Left ventricle myocardium inferior (tissue), 1 donor: ENCODE results near the gene FEV. TPM values are rescaled to one million over a fixed set of nuclear protein-coding genes. Genes with fewer than 3 reads are reported as not detected.

Experiments used
- DNase-seq: peaks from one replicate; pipeline ENCODE4 v3.0.0-alpha.2; 2020
- H3K27ac ChIP-seq: fragments of 200-600 bp; replicated peaks from 2 replicates; pipeline ENCODE4 v1.8.0; 2021
- H3K27me3 ChIP-seq: fragments of 200-600 bp; 2 replicates; pipeline ENCODE4 v1.8.0; 2021; ENCODE audit warnings: low read depth
- H3K36me3 ChIP-seq: fragments of 200-600 bp; 2 replicates; pipeline ENCODE4 v1.8.0; 2021
- H3K4me1 ChIP-seq: fragments of 200-600 bp; 2 replicates; pipeline ENCODE4 v1.8.0; 2021
- H3K4me3 ChIP-seq: fragments of 200-600 bp; 2 replicates; pipeline ENCODE4 v1.8.0; 2021; ENCODE audit warnings: mild to moderate bottlenecking, moderate library complexity
- H3K9me3 ChIP-seq: fragments of 200-600 bp; replicated peaks from 2 replicates; pipeline ENCODE4 v1.8.0; 2021
- intact Hi-C: fragments of 100-400 bp; cut with micrococcal nuclease; formaldehyde crosslinking; loops from one replicate; pipeline ENCODE4 v1.11.0; 2022
- total RNA-seq: library from RNA; stranded (reverse); fragmentation: NEBNext Ultra II Directional; extraction: Animal tissue kit (Norgen Biotek cat#: 25700); gene quantifications from one replicate; pipeline ENCODE4 v1.2.1, GENCODE V29; 2021
- TF ChIP-seq, protein P1 (sequence below): fragments of 200-600 bp; IDR thresholded peaks from 2 replicates; pipeline ENCODE4 v1.8.0; 2021; ENCODE audit warnings: antibody characterized with exemption, mild to moderate bottlenecking, borderline replicate concordance
- donor health status: DM: no; HTN: yes; CAD: no; lungs with severe emphysema.

The FEV gene
- total RNA-seq, 1 donor from 2014 or later, result not detected

DNA sequence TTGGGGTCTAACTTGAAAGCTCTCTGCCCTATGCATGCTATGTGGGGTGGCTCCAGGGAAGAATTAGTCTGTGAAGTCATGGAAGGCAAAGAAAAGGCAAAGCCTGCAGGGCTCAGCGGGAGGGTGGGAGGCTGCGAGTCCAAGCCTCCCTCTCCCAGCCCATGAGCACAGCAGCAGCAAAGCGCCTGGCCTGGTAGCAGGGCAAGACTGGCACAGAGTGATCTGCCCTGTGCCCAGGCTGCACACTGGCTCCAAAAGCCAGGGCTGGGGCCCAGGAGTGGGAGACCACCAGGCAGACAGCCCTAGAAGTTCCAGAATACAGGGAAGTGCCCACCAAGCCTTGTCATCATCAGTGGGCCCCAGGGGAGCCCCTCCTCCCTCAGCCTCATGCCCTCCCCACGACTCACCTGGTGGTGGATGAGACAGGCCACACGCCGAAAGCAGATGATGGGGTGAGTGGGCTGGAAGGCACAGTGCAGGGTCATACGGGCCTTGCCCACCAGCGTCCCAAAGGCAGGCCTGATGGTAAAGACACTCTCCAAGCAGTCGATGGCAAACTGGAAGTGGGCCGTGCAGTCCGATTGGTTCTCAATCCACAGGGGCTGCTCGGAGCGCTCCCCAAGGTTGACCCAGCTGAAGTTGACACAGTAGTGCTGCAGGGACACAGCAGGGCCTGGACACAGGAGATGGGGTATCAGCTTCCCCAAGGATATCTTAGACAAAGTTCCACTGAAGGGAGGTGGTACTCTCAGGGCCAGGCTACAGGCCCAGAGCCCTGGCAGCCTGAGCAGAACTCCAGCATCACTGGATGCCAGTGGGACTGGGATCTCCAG is 44.2 kb upstream of the FEV start:
- TF ChIP-seq, protein P1, sequence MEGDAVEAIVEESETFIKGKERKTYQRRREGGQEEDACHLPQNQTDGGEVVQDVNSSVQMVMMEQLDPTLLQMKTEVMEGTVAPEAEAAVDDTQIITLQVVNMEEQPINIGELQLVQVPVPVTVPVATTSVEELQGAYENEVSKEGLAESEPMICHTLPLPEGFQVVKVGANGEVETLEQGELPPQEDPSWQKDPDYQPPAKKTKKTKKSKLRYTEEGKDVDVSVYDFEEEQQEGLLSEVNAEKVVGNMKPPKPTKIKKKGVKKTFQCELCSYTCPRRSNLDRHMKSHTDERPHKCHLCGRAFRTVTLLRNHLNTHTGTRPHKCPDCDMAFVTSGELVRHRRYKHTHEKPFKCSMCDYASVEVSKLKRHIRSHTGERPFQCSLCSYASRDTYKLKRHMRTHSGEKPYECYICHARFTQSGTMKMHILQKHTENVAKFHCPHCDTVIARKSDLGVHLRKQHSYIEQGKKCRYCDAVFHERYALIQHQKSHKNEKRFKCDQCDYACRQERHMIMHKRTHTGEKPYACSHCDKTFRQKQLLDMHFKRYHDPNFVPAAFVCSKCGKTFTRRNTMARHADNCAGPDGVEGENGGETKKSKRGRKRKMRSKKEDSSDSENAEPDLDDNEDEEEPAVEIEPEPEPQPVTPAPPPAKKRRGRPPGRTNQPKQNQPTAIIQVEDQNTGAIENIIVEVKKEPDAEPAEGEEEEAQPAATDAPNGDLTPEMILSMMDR, result no peak
- Histone ChIP-seq H3K9me3 (no peaks in the 10 kb centered on the region), H3K4me1 (no peaks in the 10 kb centered on the region), H3K4me3 (no peak overlapping the region), H3K27me3 (peaks cover 88% of the 10 kb centered on the region), H3K27ac (no peak overlapping the region), H3K36me3 (no peaks in the 10 kb centered on the region)
- no peak for DNase-seq
- intact Hi-C loops, result no loop called here

DNA sequence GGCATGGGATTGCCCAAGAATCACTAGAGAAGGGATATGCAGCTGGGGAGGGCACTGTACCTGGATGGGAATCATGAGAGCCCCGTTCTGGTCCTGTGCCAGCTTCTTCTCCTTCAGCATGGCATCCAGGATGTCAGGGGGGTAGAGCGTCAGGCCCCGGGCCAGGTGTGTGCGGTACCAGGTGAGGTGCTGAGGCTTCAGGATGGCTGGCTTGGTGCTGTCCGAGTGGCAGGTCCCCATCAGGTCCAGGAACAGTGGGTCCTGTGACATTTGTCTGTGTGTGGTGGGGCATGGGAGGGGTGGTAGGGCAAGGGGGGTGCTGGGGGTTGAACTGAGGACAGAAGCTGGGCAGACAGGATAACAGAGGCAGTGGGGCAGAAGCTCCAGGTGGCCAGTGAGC is 43.2 kb upstream of the FEV start:
- intact Hi-C loops, result no loop called here
- TF ChIP-seq, protein P1, result no peak
- no peak overlapping the region for H3K4me3 ChIP-seq
- no peaks in the 10 kb centered on the region for H3K9me3 ChIP-seq
- no peak overlapping the region for H3K27ac ChIP-seq
- DNase-seq, result no peak
- no peaks in the 10 kb centered on the region for H3K4me1 ChIP-seq
- H3K36me3 ChIP-seq, result no peaks in the 10 kb centered on the region
- peaks cover 88% of the 10 kb centered on the region for H3K27me3 ChIP-seq

DNA sequence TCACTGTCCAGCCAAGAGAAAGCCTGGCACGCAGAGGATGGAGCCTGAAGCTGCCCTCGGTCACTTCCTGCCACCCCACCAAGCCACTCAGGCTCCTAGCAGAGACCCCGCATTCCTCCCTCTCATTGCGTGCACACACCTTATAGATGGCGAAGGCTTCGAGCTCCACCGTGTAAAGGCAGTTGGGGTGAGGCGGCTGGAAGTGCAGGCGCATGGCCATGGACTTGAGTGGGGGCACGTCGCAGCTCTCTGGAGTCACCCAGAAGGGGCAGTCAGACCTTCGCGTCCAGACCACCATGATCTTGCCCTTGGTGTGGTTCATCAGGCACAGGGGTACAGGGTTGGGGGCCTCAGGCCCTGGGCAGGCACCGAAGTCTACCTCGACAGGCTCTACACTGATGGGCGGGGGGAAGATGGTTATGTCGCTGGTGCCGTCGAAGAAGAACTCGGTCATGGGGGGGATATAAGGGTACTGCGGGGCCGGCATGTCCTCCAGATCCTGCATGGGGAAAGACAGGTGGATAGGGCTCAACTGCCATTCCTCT is 42.6 kb upstream of the FEV start:
- no peak overlapping the region for H3K27ac ChIP-seq
- no peak for DNase-seq
- TF ChIP-seq, protein P1, result no peak
- no peaks in the 10 kb centered on the region for H3K9me3 ChIP-seq
- no peaks in the 10 kb centered on the region for H3K36me3 ChIP-seq
- peaks cover 88% of the 10 kb centered on the region for H3K27me3 ChIP-seq
- H3K4me3 ChIP-seq, result no peak overlapping the region
- no peaks in the 10 kb centered on the region for H3K4me1 ChIP-seq
- intact Hi-C loops, result no loop called here

- Histone ChIP-seq H3K27me3 (peaks cover 88% of the 10 kb centered on the region), H3K4me1 (no peaks in the 10 kb centered on the region), H3K4me3 (no peak overlapping the region), H3K27ac (no peak overlapping the region), H3K9me3 (no peaks in the 10 kb centered on the region), H3K36me3 (no peaks in the 10 kb centered on the region)
- intact Hi-C loops, result no loop called here
- TF ChIP-seq, protein P1, result no peak
- DNase-seq, result no peak
Measured at GRCh38 chr2:219026946-219027345, 42.0 kb upstream of the FEV start.

GRCh38 chr2:219025637-219026585 is 40.9 kb upstream of the FEV start:
- TF ChIP-seq, protein P1, result no peak
- Histone ChIP-seq H3K4me1 (no peaks in the 10 kb centered on the region), H3K9me3 (no peaks in the 10 kb centered on the region), H3K27ac (no peak overlapping the region), H3K4me3 (no peak overlapping the region), H3K36me3 (no peaks in the 10 kb centered on the region), H3K27me3 (peaks cover 86% of the 10 kb centered on the region)
- no peak for DNase-seq
- intact Hi-C loops, result no loop called here
